Calu3 (cell line): Measurements from ENCODE around the gene RCL1. TPM values are rescaled to one million over a fixed set of nuclear protein-coding genes. Genes with fewer than 3 reads are reported as not detected.

ENCODE experiments used
- BruUV-seq: library from RNA; stranded (reverse); fragments of 400-500 nt; replicated peaks from 2 replicates; lab custom pipeline; 2021; lab: Mats Ljungman, UMichigan
- CTCF ChIA-PET: fragments of 300-600 bp; sonication (Branson Sonifier 250); formaldehyde crosslinking; loops from one replicate; lab custom pipeline; 2022; ENCODE audit warnings: antibody characterized with exemption; lab: Charles Lee
- DNase-seq: peaks from one replicate; pipeline ENCODE4 v3.0.0; 2022
- H3K27ac Mint-ChIP-seq: one replicate; pipeline ENCODE4 v1.8.0; 2022; ENCODE audit warnings: mixed read lengths; ENCODE audit not compliant: unreplicated experiment
- H3K27me3 Mint-ChIP-seq: one replicate; pipeline ENCODE4 v1.8.0; 2022; ENCODE audit warnings: mixed read lengths; ENCODE audit not compliant: unreplicated experiment
- H3K36me3 Mint-ChIP-seq: one replicate; pipeline ENCODE4 v1.8.0; 2022; ENCODE audit warnings: mild to moderate bottlenecking, moderate library complexity, mixed read lengths; ENCODE audit not compliant: insufficient read depth, unreplicated experiment
- H3K4me1 Mint-ChIP-seq: one replicate; pipeline ENCODE4 v1.8.0; 2022; ENCODE audit warnings: mild to moderate bottlenecking, low read depth, mixed read lengths; ENCODE audit not compliant: unreplicated experiment
- H3K4me3 Mint-ChIP-seq: one replicate; pipeline ENCODE4 v1.8.0; 2022; ENCODE audit warnings: mild to moderate bottlenecking, low read depth, moderate library complexity, mixed read lengths; ENCODE audit not compliant: unreplicated experiment
- H3K9me3 Mint-ChIP-seq: one replicate; pipeline ENCODE4 v1.8.0; 2022; ENCODE audit warnings: low read depth, mixed read lengths; ENCODE audit not compliant: unreplicated experiment
- CTCF ChIP-seq: fragments of 200-600 bp; IDR thresholded peaks from one replicate; pipeline ENCODE4 v1.8.0; 2022; ENCODE audit warnings: antibody characterized with exemption; ENCODE audit not compliant: unreplicated experiment
- intact Hi-C: fragments of 100-400 bp; cut with micrococcal nuclease; formaldehyde crosslinking; loops from one replicate; pipeline ENCODE4 v1.10.0; 2022; ENCODE audit not compliant: unreplicated experiment
- total RNA-seq: library from RNA; stranded (reverse); gene quantifications from 2 replicates; pipeline ENCODE4 v1.2.3, GENCODE V29; 2022

The RCL1 gene
- total RNA-seq, 1 experiment from 2014 or later = 21.3 TPM

DNA sequence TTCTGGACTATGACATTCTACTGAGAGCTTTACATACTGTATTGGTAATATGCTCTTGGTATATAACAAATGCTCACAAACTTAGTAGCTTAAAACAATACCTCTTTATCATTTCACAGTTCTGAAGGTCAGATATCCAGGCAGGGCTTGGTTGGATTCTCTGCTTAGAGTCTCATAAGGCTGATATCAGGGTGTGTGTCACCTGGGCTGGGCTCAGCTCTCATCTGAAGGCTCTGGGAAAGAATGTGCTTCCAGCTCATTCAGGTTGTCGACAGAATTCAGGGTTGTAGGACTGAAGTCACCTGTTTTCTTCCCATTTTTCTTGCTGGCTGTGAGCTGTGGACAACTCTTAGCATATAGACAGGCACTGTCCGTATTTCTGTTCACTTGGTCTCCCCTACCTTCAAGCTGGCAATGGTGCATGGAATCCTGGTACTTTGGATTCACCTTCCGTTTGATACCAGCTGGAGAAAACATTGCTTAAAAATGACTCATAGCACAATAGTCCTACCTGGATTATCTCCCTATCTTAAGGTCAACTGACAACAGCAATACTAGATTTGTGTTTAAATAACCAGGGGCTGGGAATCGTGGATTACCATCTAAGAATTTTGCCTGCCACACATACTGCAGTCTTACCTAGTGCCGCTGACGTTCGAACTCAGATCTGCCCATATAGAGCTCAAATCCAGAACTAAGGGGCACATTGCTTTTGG is 69.2 kb downstream of the RCL1 start:
- DNase-seq = no peak
- intact Hi-C loops = no loop called here
- no peak overlapping the region for H3K4me3 Mint-ChIP-seq
- H3K36me3 Mint-ChIP-seq = no peaks in the 10 kb centered on the region
- H3K27ac Mint-ChIP-seq = no peak overlapping the region
- no peaks in the 10 kb centered on the region for H3K4me1 Mint-ChIP-seq
- CTCF ChIA-PET = interaction anchor here (0.6 kb wide), 1 partner anchor 544 kb away, joined by 4 read pairs; no protein-coding TSS in a partner anchor
- no peak for TF ChIP-seq CTCF
- no peaks in the 10 kb centered on the region for H3K27me3 Mint-ChIP-seq
- no peaks in the 10 kb centered on the region for H3K9me3 Mint-ChIP-seq
- BruUV-seq = no TSS peak

- no peaks in the 10 kb centered on the region for H3K27me3 Mint-ChIP-seq
- intact Hi-C loops = no loop called here
- H3K4me3 Mint-ChIP-seq = no peak overlapping the region
- H3K9me3 Mint-ChIP-seq = no peaks in the 10 kb centered on the region
- TF ChIP-seq CTCF = no peak
- H3K4me1 Mint-ChIP-seq = no peaks in the 10 kb centered on the region
- CTCF ChIA-PET = no interaction called here
- BruUV-seq = no TSS peak
- H3K27ac Mint-ChIP-seq = no peak overlapping the region
- H3K36me3 Mint-ChIP-seq = no peaks in the 10 kb centered on the region
- no peak for DNase-seq
Observed at GRCh38 chr9:4862506-4863250, 69.9 kb downstream of the RCL1 start.

DNA sequence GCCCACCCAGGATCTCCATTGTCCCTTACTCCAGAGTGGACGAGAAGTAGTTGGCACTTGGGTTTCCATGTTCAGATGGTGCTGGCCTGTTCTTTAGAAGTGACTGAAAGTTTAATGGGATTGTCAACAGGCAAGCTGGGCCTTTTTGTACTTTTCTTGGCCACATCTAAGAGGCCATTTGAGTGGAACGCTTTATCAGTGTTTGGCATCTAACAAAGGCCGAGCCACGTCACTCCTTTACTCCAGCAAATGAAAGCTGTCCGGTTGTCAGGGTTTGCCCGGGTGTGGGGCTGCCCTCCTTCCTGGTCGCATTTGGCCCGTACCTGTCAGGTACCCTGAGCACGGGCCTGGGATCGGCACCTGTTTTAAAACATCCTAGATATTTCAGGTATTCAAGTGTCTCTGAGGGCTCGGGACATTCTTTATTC is 71.5 kb downstream of the RCL1 start:
- CTCF ChIA-PET = interaction anchor here (0.8 kb wide), 1 partner anchor 10 kb away, joined by 3 read pairs; no protein-coding TSS in a partner anchor
- Mint-ChIP-seq H3K27ac (no peak overlapping the region), H3K27me3 (no peaks in the 10 kb centered on the region), H3K4me1 (no peaks in the 10 kb centered on the region), H3K4me3 (no peak overlapping the region), H3K9me3 (no peaks in the 10 kb centered on the region), H3K36me3 (no peaks in the 10 kb centered on the region)
- no peak for TF ChIP-seq CTCF
- DNase-seq = no peak
- intact Hi-C loops = no loop called here
- BruUV-seq = no TSS peak

- Mint-ChIP-seq H3K36me3 (no peaks in the 10 kb centered on the region), H3K27ac (no peak overlapping the region), H3K4me3 (no peak overlapping the region), H3K4me1 (no peaks in the 10 kb centered on the region), H3K27me3 (no peaks in the 10 kb centered on the region), H3K9me3 (no peaks in the 10 kb centered on the region)
- CTCF ChIA-PET = interaction anchor here (0.8 kb wide), 1 partner anchor 11 kb away, joined by 3 read pairs; no protein-coding TSS in a partner anchor
- no peak for TF ChIP-seq CTCF
- BruUV-seq = no TSS peak
- no peak for DNase-seq
- intact Hi-C loops = no loop called here
Observed at GRCh38 chr9:4864698-4865097, 72.0 kb downstream of the RCL1 start.
